ENCODE data around the gene FAM222A.

FAM222A gene

GRCh38 chr12:109734219-109735000 is 20.8 kb downstream of the FAM222A start:
- Histone ChIP-seq H3K9me2 (replicated peaks; ENCODE audit: insufficient read depth, low read length) (no peaks in the 10 kb centered on the region), H3K27me3 (ENCODE audit: low read length) (no peaks in the 10 kb centered on the region), H4K20me1 (ENCODE audit: low read depth, low read length) (no peaks in the 10 kb centered on the region), H3K27ac (ENCODE audit: low read depth, low read length) (no peak overlapping the region), H3K79me2 (ENCODE audit: insufficient read depth, low read length) (no peaks in the 10 kb centered on the region), H3F3A (ENCODE audit: insufficient read depth) (no peaks in the 10 kb centered on the region), H3K36me3 (ENCODE audit: low read length) (no peaks in the 10 kb centered on the region), H3K4me2 (ENCODE audit: low read depth, low read length, poor library complexity, severe bottlenecking) (no peak overlapping the region), H3K9me3 (ENCODE audit: insufficient read depth, low read length) (no peaks in the 10 kb centered on the region), H3K4me3 (ENCODE audit: insufficient read depth, low read length, poor library complexity, severe bottlenecking) (no peak overlapping the region), H3K9ac (ENCODE audit: low read length) (no peak overlapping the region), H2AFZ (ENCODE audit: low read depth, low read length, severe bottlenecking) (no peak overlapping the region)
- no peak for TF ChIP-seq CTCF (IDR thresholded peaks at IDR 0.05; ENCODE audit: insufficient read depth, low read length, poor library complexity, severe bottlenecking)
- TF ChIP-seq EZH2phosphoT487 (conservative IDR thresholded peaks at IDR 0.05; ENCODE audit: low read length): no peak

GRCh38 chr12:109735051-109735521 is 21.5 kb downstream of the FAM222A start:
- no peak overlapping the region for H2AFZ ChIP-seq (ENCODE audit: low read depth, low read length, severe bottlenecking)
- H3F3A ChIP-seq (ENCODE audit: insufficient read depth): no peaks in the 10 kb centered on the region
- no peaks in the 10 kb centered on the region for H3K36me3 ChIP-seq (ENCODE audit: low read length)
- H3K27me3 ChIP-seq (ENCODE audit: low read length): no peaks in the 10 kb centered on the region
- H4K20me1 ChIP-seq (ENCODE audit: low read depth, low read length): no peaks in the 10 kb centered on the region
- no peak overlapping the region for H3K4me3 ChIP-seq (ENCODE audit: insufficient read depth, low read length, poor library complexity, severe bottlenecking)
- H3K9ac ChIP-seq (ENCODE audit: low read length): no peak overlapping the region
- H3K9me2 ChIP-seq (replicated peaks; ENCODE audit: insufficient read depth, low read length): no peaks in the 10 kb centered on the region
- no peak overlapping the region for H3K4me2 ChIP-seq (ENCODE audit: low read depth, low read length, poor library complexity, severe bottlenecking)
- H3K79me2 ChIP-seq (ENCODE audit: insufficient read depth, low read length): no peaks in the 10 kb centered on the region
- no peak overlapping the region for H3K27ac ChIP-seq (ENCODE audit: low read depth, low read length)
- no peaks in the 10 kb centered on the region for H3K9me3 ChIP-seq (ENCODE audit: insufficient read depth, low read length)
- TF ChIP-seq CTCF (IDR thresholded peaks at IDR 0.05; ENCODE audit: insufficient read depth, low read length, poor library complexity, severe bottlenecking) (no peak), EZH2phosphoT487 (conservative IDR thresholded peaks at IDR 0.05; ENCODE audit: low read length) (no peak)

GRCh38 chr12:109735825-109736551 is 22.4 kb downstream of the FAM222A start:
- H3K36me3 ChIP-seq (ENCODE audit: low read length): no peaks in the 10 kb centered on the region
- H2AFZ ChIP-seq (ENCODE audit: low read depth, low read length, severe bottlenecking): no peak overlapping the region
- no peaks in the 10 kb centered on the region for H3K9me3 ChIP-seq (ENCODE audit: insufficient read depth, low read length)
- TF ChIP-seq EZH2phosphoT487 (conservative IDR thresholded peaks at IDR 0.05; ENCODE audit: low read length): no peak
- no peak for TF ChIP-seq CTCF (IDR thresholded peaks at IDR 0.05; ENCODE audit: insufficient read depth, low read length, poor library complexity, severe bottlenecking)
- no peak overlapping the region for H3K4me3 ChIP-seq (ENCODE audit: insufficient read depth, low read length, poor library complexity, severe bottlenecking)
- H4K20me1 ChIP-seq (ENCODE audit: low read depth, low read length): no peaks in the 10 kb centered on the region
- no peak overlapping the region for H3K4me2 ChIP-seq (ENCODE audit: low read depth, low read length, poor library complexity, severe bottlenecking)
- no peaks in the 10 kb centered on the region for H3K27me3 ChIP-seq (ENCODE audit: low read length)
- no peaks in the 10 kb centered on the region for H3K79me2 ChIP-seq (ENCODE audit: insufficient read depth, low read length)
- no peak overlapping the region for H3K27ac ChIP-seq (ENCODE audit: low read depth, low read length)
- no peaks in the 10 kb centered on the region for H3F3A ChIP-seq (ENCODE audit: insufficient read depth)
- H3K9ac ChIP-seq (ENCODE audit: low read length): no peak overlapping the region
- no peaks in the 10 kb centered on the region for H3K9me2 ChIP-seq (replicated peaks; ENCODE audit: insufficient read depth, low read length)

Data from SU-DHL-6 (cell line).